ENCODE data around the gene GALNT18. TPM values are rescaled to one million over a fixed set of nuclear protein-coding genes. Genes with fewer than 3 reads are reported as not detected.

Gene GALNT18
- total and polyA plus RNA-seq, 4 donors, result 2.1 to 11.0 (median 3.8) TPM

DNA sequence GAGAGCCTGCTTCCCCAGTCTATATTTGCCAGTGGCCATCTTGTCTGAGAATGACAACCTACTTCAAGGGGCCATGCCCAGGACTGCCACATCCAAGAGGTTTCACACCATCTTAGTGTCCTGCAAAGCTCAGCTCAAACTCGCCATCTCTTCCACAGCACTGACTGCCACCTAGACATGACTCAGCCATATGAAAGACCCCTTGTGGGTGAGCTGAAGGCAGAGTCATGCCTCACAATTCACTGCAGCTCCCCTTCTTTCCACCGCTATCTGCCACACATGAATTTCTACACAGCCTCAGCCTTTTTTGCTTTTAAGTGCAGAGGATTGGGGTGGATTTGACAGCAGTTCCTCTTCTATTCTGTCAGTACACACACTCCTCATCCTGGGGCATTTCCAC, 127.5 kb downstream of the GALNT18 start:
- no peak for TF ChIP-seq SP1 (IDR thresholded peaks at IDR 0.05)
- TF ChIP-seq FOXA2 (IDR thresholded peaks at IDR 0.05), result no peak
- TF ChIP-seq YY1 (IDR thresholded peaks at IDR 0.05), result no peak
- TF ChIP-seq, protein P1, sequence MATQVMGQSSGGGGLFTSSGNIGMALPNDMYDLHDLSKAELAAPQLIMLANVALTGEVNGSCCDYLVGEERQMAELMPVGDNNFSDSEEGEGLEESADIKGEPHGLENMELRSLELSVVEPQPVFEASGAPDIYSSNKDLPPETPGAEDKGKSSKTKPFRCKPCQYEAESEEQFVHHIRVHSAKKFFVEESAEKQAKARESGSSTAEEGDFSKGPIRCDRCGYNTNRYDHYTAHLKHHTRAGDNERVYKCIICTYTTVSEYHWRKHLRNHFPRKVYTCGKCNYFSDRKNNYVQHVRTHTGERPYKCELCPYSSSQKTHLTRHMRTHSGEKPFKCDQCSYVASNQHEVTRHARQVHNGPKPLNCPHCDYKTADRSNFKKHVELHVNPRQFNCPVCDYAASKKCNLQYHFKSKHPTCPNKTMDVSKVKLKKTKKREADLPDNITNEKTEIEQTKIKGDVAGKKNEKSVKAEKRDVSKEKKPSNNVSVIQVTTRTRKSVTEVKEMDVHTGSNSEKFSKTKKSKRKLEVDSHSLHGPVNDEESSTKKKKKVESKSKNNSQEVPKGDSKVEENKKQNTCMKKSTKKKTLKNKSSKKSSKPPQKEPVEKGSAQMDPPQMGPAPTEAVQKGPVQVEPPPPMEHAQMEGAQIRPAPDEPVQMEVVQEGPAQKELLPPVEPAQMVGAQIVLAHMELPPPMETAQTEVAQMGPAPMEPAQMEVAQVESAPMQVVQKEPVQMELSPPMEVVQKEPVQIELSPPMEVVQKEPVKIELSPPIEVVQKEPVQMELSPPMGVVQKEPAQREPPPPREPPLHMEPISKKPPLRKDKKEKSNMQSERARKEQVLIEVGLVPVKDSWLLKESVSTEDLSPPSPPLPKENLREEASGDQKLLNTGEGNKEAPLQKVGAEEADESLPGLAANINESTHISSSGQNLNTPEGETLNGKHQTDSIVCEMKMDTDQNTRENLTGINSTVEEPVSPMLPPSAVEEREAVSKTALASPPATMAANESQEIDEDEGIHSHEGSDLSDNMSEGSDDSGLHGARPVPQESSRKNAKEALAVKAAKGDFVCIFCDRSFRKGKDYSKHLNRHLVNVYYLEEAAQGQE (IDR thresholded peaks at IDR 0.05), result no peak
- no peak for TF ChIP-seq RXRA (IDR thresholded peaks at IDR 0.05)
- TF ChIP-seq EGR1 (IDR thresholded peaks at IDR 0.05; ENCODE audit: low read depth in 2 of 2), result no peak
- TF ChIP-seq HNF4G (IDR thresholded peaks at IDR 0.05), result no peak
- TF ChIP-seq GABPA (IDR thresholded peaks at IDR 0.05 in 1 of 2, conservative IDR thresholded peaks at IDR 0.05 in 1 of 2), result no peak
- TF ChIP-seq, protein P2, sequence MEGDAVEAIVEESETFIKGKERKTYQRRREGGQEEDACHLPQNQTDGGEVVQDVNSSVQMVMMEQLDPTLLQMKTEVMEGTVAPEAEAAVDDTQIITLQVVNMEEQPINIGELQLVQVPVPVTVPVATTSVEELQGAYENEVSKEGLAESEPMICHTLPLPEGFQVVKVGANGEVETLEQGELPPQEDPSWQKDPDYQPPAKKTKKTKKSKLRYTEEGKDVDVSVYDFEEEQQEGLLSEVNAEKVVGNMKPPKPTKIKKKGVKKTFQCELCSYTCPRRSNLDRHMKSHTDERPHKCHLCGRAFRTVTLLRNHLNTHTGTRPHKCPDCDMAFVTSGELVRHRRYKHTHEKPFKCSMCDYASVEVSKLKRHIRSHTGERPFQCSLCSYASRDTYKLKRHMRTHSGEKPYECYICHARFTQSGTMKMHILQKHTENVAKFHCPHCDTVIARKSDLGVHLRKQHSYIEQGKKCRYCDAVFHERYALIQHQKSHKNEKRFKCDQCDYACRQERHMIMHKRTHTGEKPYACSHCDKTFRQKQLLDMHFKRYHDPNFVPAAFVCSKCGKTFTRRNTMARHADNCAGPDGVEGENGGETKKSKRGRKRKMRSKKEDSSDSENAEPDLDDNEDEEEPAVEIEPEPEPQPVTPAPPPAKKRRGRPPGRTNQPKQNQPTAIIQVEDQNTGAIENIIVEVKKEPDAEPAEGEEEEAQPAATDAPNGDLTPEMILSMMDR (IDR thresholded peaks at IDR 0.05; ENCODE audit: low read depth, low read length, missing input control), result no peak
- TF ChIP-seq, protein P3, sequence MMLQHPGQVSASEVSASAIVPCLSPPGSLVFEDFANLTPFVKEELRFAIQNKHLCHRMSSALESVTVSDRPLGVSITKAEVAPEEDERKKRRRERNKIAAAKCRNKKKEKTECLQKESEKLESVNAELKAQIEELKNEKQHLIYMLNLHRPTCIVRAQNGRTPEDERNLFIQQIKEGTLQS (IDR thresholded peaks at IDR 0.05), result no peak
- Histone ChIP-seq H3K9ac (ENCODE audit: low read depth in 1 of 2, low read length in 2 of 2) (no peak overlapping the region), H3K27me3 (ENCODE audit: control insufficient read depth in 4 of 4, insufficient read depth in 4 of 4, low read length in 3 of 4) (no peaks in the 10 kb centered on the region), H3K4me3 (ENCODE audit: low read depth in 1 of 3, low read length in 3 of 3) (no peak overlapping the region), H3K27ac (ENCODE audit: low read depth in 1 of 2, low read length in 2 of 2) (no peak overlapping the region), H3K9me3 (ENCODE audit: control insufficient read depth in 4 of 4, low read length in 3 of 4) (no peaks in the 10 kb centered on the region), H3K36me3 (ENCODE audit: control insufficient read depth in 4 of 4, insufficient read depth in 3 of 4, low read depth in 1 of 4, low read length in 3 of 4) (no peaks in the 10 kb centered on the region), H3K4me1 (ENCODE audit: control insufficient read depth in 4 of 4, insufficient read depth in 4 of 4, low read length in 3 of 4) (no peaks in the 10 kb centered on the region)
- DNase-seq (ENCODE audit: low spot score), result no peak
- WGBS, result 93% methylated on average over 2 of the region's 2 CpGs

DNA sequence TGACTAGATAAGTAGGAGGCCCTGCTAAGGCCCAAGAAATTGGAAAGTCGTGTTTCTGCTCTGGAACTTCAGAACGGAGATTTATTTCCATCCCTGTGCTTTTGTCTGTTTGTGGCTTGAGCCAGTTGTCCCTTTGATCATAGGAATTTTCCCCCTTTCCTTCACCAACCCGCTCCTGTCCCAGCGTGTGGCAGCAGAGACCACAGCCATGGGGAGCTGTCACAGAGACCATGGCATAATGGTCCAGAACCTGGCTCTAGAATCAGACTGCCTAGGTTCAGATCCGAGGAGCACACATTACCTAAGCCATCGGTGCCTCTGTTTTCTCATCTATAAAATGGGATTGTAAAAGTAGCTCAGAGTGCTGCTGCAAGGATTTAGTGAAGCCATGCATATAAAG, 128.1 kb downstream of the GALNT18 start:
- Histone ChIP-seq H3K4me3 (ENCODE audit: low read depth in 1 of 3, low read length in 3 of 3) (no peak overlapping the region), H3K36me3 (ENCODE audit: control insufficient read depth in 4 of 4, insufficient read depth in 3 of 4, low read depth in 1 of 4, low read length in 3 of 4) (no peaks in the 10 kb centered on the region), H3K27ac (ENCODE audit: low read depth in 1 of 2, low read length in 2 of 2) (no peak overlapping the region), H3K4me1 (ENCODE audit: control insufficient read depth in 4 of 4, insufficient read depth in 4 of 4, low read length in 3 of 4) (no peaks in the 10 kb centered on the region), H3K27me3 (ENCODE audit: control insufficient read depth in 4 of 4, insufficient read depth in 4 of 4, low read length in 3 of 4) (no peaks in the 10 kb centered on the region), H3K9me3 (ENCODE audit: control insufficient read depth in 4 of 4, low read length in 3 of 4) (no peaks in the 10 kb centered on the region), H3K9ac (ENCODE audit: low read depth in 1 of 2, low read length in 2 of 2) (no peak overlapping the region)
- no peak for TF ChIP-seq GABPA (IDR thresholded peaks at IDR 0.05 in 1 of 2, conservative IDR thresholded peaks at IDR 0.05 in 1 of 2)
- TF ChIP-seq, protein P3 (IDR thresholded peaks at IDR 0.05), result no peak
- TF ChIP-seq, protein P1 (IDR thresholded peaks at IDR 0.05), result no peak
- TF ChIP-seq JUND (IDR thresholded peaks at IDR 0.05), result no peak
- no peak for TF ChIP-seq FOXA1 (IDR thresholded peaks at IDR 0.05)
- peak in 1 of 2 donors; percentile 13 for TF ChIP-seq RAD21 (IDR thresholded peaks at IDR 0.05)
- no peak for DNase-seq (ENCODE audit: low spot score)
- WGBS, result 79% methylated on average over 6 of the region's 6 CpGs

All from liver (tissue), 9 donors.